BJ (cell line): ENCODE measurements around the gene PPP1R14C. TPM values are rescaled to one million over a fixed set of nuclear protein-coding genes. Genes with fewer than 3 reads are reported as not detected.

ENCODE experiments used
- CTCF ChIA-PET: fragments of 350-600 bp; formaldehyde crosslinking; extraction: SDS; loops from one replicate; lab custom pipeline; 2021; ENCODE audit warnings: antibody characterized with exemption, inconsistent platforms; lab: Yijun Ruan, JAX
- POLR2A ChIA-PET: fragments of 300-600 bp; sonication (Branson Sonifier 250); formaldehyde crosslinking; extraction: SDS; loops from one replicate; lab custom pipeline; 2021; ENCODE audit warnings: antibody characterized with exemption; lab: Charles Lee
- DNase-seq: peaks from one replicate; pipeline ENCODE4 v3.0.0-alpha.2; 2011; ENCODE audit warnings: low read depth
- H3K27me3 ChIP-seq: 2 replicates; pipeline ENCODE4 v1.6.0; 2011; ENCODE audit warnings: low read length; ENCODE audit not compliant: control insufficient read depth, insufficient read depth
- H3K36me3 ChIP-seq: 2 replicates; pipeline ENCODE4 v1.5.1; 2011; ENCODE audit warnings: low read length; ENCODE audit not compliant: control insufficient read depth, insufficient read depth
- H3K4me3 ChIP-seq: 2 replicates; pipeline ENCODE4 v1.5.1; 2011; ENCODE audit warnings: low read depth, mild to moderate bottlenecking, control low read depth, low read length
- polyA plus RNA-seq: library from polyadenylated mRNA; depleted of rRNA; stranded (reverse); fragments of >200 nt; gene quantifications from 2 replicates; pipeline ENCODE4 v1.2.3, GENCODE V29; 2011
- TF ChIP-seq, protein P1 (sequence below): IDR thresholded peaks from 2 replicates; pipeline ENCODE4 v1.5.1; 2011; ENCODE audit warnings: low read depth, mild to moderate bottlenecking, control low read depth, inconsistent platforms, low read length, moderate library complexity; ENCODE audit not compliant: insufficient read depth

The PPP1R14C gene
- polyA plus RNA-seq, 1 experiment, result 0.05 TPM

DNA sequence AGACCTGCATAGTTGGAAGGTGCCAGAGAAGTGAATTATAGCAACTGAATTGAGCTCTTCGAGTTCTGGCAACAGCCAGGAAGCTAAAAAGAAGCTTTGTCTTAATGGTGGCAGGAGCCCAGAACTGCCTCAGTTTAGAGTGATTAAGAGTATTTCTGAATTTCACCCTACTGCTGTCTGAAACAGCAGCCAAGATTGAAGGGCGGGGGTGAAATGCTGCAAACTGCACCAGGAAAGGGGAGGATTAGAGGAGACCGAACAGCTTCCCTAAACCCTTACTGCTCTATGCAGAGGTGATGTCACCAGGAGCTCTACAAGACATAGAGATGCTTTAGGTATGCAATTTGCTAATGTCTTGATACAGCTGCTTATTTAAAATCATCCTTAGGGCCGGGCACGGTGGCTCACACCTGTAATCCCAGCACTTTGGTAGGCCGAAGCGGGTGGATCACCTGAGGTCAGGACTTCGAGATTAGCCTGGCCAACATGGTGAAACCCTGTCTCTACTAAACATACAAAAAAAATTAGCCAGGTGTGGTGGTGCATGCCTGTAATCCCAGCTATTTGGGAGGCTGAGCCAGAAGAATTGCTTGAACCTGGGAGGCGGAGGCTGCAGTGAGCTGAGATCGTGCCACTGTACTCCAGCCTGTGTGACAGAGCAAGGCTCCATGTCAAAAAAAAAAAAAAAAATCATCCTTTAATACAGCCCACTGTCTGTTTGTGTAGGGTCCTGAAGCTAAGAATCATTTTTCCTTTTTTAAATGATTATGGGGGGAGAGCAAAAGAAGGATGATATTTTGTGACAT lies 134.3 kb downstream of the PPP1R14C start:
- no peak for DNase-seq
- TF ChIP-seq, protein P1, sequence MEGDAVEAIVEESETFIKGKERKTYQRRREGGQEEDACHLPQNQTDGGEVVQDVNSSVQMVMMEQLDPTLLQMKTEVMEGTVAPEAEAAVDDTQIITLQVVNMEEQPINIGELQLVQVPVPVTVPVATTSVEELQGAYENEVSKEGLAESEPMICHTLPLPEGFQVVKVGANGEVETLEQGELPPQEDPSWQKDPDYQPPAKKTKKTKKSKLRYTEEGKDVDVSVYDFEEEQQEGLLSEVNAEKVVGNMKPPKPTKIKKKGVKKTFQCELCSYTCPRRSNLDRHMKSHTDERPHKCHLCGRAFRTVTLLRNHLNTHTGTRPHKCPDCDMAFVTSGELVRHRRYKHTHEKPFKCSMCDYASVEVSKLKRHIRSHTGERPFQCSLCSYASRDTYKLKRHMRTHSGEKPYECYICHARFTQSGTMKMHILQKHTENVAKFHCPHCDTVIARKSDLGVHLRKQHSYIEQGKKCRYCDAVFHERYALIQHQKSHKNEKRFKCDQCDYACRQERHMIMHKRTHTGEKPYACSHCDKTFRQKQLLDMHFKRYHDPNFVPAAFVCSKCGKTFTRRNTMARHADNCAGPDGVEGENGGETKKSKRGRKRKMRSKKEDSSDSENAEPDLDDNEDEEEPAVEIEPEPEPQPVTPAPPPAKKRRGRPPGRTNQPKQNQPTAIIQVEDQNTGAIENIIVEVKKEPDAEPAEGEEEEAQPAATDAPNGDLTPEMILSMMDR, result no peak
- ChIA-PET CTCF (interaction anchor here (1.0 to 1.2 kb wide), 3 partner anchors 12 to 206 kb away, joined by 3 to 5 read pairs (median 3); no protein-coding TSS in a partner anchor), POLR2A (interaction anchor here (0.6 kb wide), 1 partner anchor 81 kb away, joined by 5 read pairs; no protein-coding TSS in a partner anchor)
- H3K27me3 ChIP-seq, result peaks cover 3% of the 10 kb centered on the region
- no peaks in the 10 kb centered on the region for H3K36me3 ChIP-seq
- H3K4me3 ChIP-seq, result no peak overlapping the region

- no peak for DNase-seq
- CTCF ChIA-PET, result no interaction called here
- H3K4me3 ChIP-seq, result no peak overlapping the region
- peaks cover 3% of the 10 kb centered on the region for H3K27me3 ChIP-seq
- POLR2A ChIA-PET, result no interaction called here
- TF ChIP-seq, protein P1, result no peak
- H3K36me3 ChIP-seq, result no peaks in the 10 kb centered on the region
Measured at GRCh38 chr6:150279533-150279932, 136.7 kb downstream of the PPP1R14C start.

DNA sequence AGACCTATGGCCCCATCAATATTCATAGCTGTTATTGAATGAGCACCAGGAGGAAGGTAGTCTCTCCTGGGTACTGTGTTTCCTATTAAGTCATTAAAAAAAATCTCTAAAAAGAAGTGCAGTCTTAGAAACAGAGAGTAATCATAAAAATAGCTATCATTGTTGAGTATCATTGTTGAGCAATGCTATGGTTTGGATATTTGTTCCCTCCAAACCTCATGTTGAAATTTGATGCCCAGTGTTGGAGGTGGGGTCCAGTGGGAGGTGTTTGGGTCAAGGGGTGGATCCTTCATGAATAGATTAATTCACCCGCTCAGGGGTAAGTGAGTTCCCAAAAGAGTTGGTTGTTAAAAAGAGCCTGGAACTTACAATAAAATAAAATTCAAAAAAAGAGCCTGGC lies 137.9 kb downstream of the PPP1R14C start:
- no peak for DNase-seq
- H3K27me3 ChIP-seq, result peaks cover 3% of the 10 kb centered on the region
- no peak overlapping the region for H3K4me3 ChIP-seq
- ChIA-PET POLR2A (interaction anchor here (1.0 kb wide), 1 partner anchor 13 kb away, joined by 5 read pairs; no protein-coding TSS in a partner anchor), CTCF (interaction anchor here (0.7 to 1.3 kb wide), 2 partner anchors 12 to 26 kb away, joined by 3 to 4 read pairs; no protein-coding TSS in a partner anchor)
- H3K36me3 ChIP-seq, result no peaks in the 10 kb centered on the region
- TF ChIP-seq, protein P1, result no peak

DNA sequence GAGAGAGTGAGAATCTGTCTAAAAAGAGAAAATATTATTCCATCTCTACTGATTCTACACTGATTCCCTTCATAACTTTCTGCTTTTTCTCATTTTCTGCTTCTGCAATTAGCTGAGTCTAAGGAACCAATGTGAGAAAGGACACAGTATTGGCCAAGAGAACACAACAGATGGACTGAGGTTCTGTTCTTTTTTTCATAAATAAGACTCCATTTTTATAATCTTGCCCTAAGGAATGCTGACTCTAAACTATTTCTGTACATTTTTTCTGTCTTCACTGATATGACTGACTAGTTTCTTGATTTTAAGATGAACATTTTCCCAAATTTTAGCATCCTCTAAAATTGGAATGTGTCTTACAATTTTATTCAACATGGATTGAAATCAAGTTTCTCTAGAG lies 138.9 kb downstream of the PPP1R14C start:
- POLR2A ChIA-PET, result no interaction called here
- no peak for DNase-seq
- Histone ChIP-seq H3K36me3 (no peaks in the 10 kb centered on the region), H3K27me3 (peaks cover 3% of the 10 kb centered on the region), H3K4me3 (no peak overlapping the region)
- TF ChIP-seq, protein P1, result no peak
- CTCF ChIA-PET, result interaction anchor here (0.6 to 1.8 kb wide), 3 partner anchors 9 to 123 kb away, joined by 3 to 4 read pairs (median 4); no protein-coding TSS in a partner anchor

- peaks cover 3% of the 10 kb centered on the region for H3K27me3 ChIP-seq
- H3K36me3 ChIP-seq, result no peaks in the 10 kb centered on the region
- ChIA-PET POLR2A (no interaction called here), CTCF (interaction anchor here (1.8 kb wide), 1 partner anchor 8 kb away, joined by 4 read pairs; no protein-coding TSS in a partner anchor)
- no peak overlapping the region for H3K4me3 ChIP-seq
- no peak for DNase-seq
- TF ChIP-seq, protein P1, result no peak
Measured at GRCh38 chr6:150282806-150283205, 140.0 kb downstream of the PPP1R14C start.
